Measurements from ENCODE around the gene PPA2.
"Not testable (repeated sequence)": the region's sequence is repeated elsewhere in the genome, so short reads cannot be mapped to it uniquely, and the experiment has no call there.

Gene PPA2

GRCh38 chr4:105433421-105433820 lies 40.4 kb downstream of the PPA2 start:
- Histone ChIP-seq H3K27ac (ENCODE audit: low read length) (no peak overlapping the region), H3K36me3 (ENCODE audit: control insufficient read depth in 2 of 2, insufficient read depth in 2 of 2, low read length in 2 of 2) (peaks cover 13 to 22% of the 10 kb centered on the region in 2 donors), H3K4me3 (ENCODE audit: low read length in 2 of 2) (no peak overlapping the region), H3K27me3 (ENCODE audit: control insufficient read depth in 1 of 2, insufficient read depth in 2 of 2, low read length in 2 of 2) (no peaks in the 10 kb centered on the region), H3K9ac (ENCODE audit: low read length in 2 of 2) (no peak overlapping the region), H3K9me3 (ENCODE audit: control insufficient read depth in 2 of 2, low read length in 2 of 2) (no peaks in the 10 kb centered on the region), H3K4me1 (ENCODE audit: control insufficient read depth, insufficient read depth, low read length) (no peaks in the 10 kb centered on the region)

- H3K9ac ChIP-seq (ENCODE audit: low read length in 2 of 2) = no peak overlapping the region
- peaks cover 10 to 23% of the 10 kb centered on the region in 2 donors for H3K36me3 ChIP-seq (ENCODE audit: control insufficient read depth in 2 of 2, insufficient read depth in 2 of 2, low read length in 2 of 2)
- no peaks in the 10 kb centered on the region for H3K4me1 ChIP-seq (ENCODE audit: control insufficient read depth, insufficient read depth, low read length)
- no peaks in the 10 kb centered on the region for H3K27me3 ChIP-seq (ENCODE audit: control insufficient read depth in 1 of 2, insufficient read depth in 2 of 2, low read length in 2 of 2)
- H3K4me3 ChIP-seq (ENCODE audit: low read length in 2 of 2) = no peak overlapping the region
- H3K9me3 ChIP-seq (ENCODE audit: control insufficient read depth in 2 of 2, low read length in 2 of 2) = no peaks in the 10 kb centered on the region
- H3K27ac ChIP-seq (ENCODE audit: low read length) = no peak overlapping the region
Measured at GRCh38 chr4:105432438-105432837, 41.4 kb downstream of the PPA2 start.

- peaks cover 10 to 15% of the 10 kb centered on the region in 2 donors for H3K36me3 ChIP-seq (ENCODE audit: control insufficient read depth in 2 of 2, insufficient read depth in 2 of 2, low read length in 2 of 2)
- no peaks in the 10 kb centered on the region for H3K4me1 ChIP-seq (ENCODE audit: control insufficient read depth, insufficient read depth, low read length)
- no peaks in the 10 kb centered on the region for H3K27me3 ChIP-seq (ENCODE audit: control insufficient read depth in 1 of 2, insufficient read depth in 2 of 2, low read length in 2 of 2)
- H3K9me3 ChIP-seq (ENCODE audit: control insufficient read depth in 2 of 2, low read length in 2 of 2) = no peaks in the 10 kb centered on the region
- no peak overlapping the region for H3K4me3 ChIP-seq (ENCODE audit: low read length in 2 of 2)
- H3K9ac ChIP-seq (ENCODE audit: low read length in 2 of 2) = no peak overlapping the region
- H3K27ac ChIP-seq (ENCODE audit: low read length) = no peak overlapping the region
Measured at GRCh38 chr4:105430811-105431210, 43.1 kb downstream of the PPA2 start.

GRCh38 chr4:105426187-105426897 lies 47.5 kb downstream of the PPA2 start:
- H3K27me3 ChIP-seq (ENCODE audit: control insufficient read depth in 1 of 2, insufficient read depth in 2 of 2, low read length in 2 of 2) = no peaks in the 10 kb centered on the region
- no peak overlapping the region for H3K4me3 ChIP-seq (ENCODE audit: low read length in 2 of 2)
- no peaks in the 10 kb centered on the region for H3K9me3 ChIP-seq (ENCODE audit: control insufficient read depth in 2 of 2, low read length in 2 of 2)
- no peak overlapping the region for H3K9ac ChIP-seq (ENCODE audit: low read length in 2 of 2)
- H3K27ac ChIP-seq (ENCODE audit: low read length) = no peak overlapping the region
- peaks cover 2 to 16% of the 10 kb centered on the region in 2 donors for H3K36me3 ChIP-seq (ENCODE audit: control insufficient read depth in 2 of 2, insufficient read depth in 2 of 2, low read length in 2 of 2)
- no peaks in the 10 kb centered on the region for H3K4me1 ChIP-seq (ENCODE audit: control insufficient read depth, insufficient read depth, low read length)

- H3K9ac ChIP-seq (ENCODE audit: low read length in 2 of 2) = no peak overlapping the region
- H3K9me3 ChIP-seq (ENCODE audit: control insufficient read depth in 2 of 2, low read length in 2 of 2) = no peaks in the 10 kb centered on the region
- H3K27me3 ChIP-seq (ENCODE audit: control insufficient read depth in 1 of 2, insufficient read depth in 2 of 2, low read length in 2 of 2) = no peaks in the 10 kb centered on the region
- peaks cover 2 to 10% of the 10 kb centered on the region in 2 donors for H3K36me3 ChIP-seq (ENCODE audit: control insufficient read depth in 2 of 2, insufficient read depth in 2 of 2, low read length in 2 of 2)
- no peaks in the 10 kb centered on the region for H3K4me1 ChIP-seq (ENCODE audit: control insufficient read depth, insufficient read depth, low read length)
- no peak overlapping the region for H3K27ac ChIP-seq (ENCODE audit: low read length)
- H3K4me3 ChIP-seq (ENCODE audit: low read length in 2 of 2) = no peak overlapping the region
Measured at GRCh38 chr4:105422207-105422920, 51.5 kb downstream of the PPA2 start.

GRCh38 chr4:105417624-105418023 lies 56.2 kb downstream of the PPA2 start:
- Histone ChIP-seq H3K4me3 (ENCODE audit: low read length in 2 of 2) (no peak overlapping the region), H3K9ac (ENCODE audit: low read length in 2 of 2) (no peak overlapping the region), H3K4me1 (ENCODE audit: control insufficient read depth, insufficient read depth, low read length) (no peaks in the 10 kb centered on the region), H3K36me3 (ENCODE audit: control insufficient read depth in 2 of 2, insufficient read depth in 2 of 2, low read length in 2 of 2) (peaks cover 2 to 5% of the 10 kb centered on the region in 2 donors), H3K27me3 (ENCODE audit: control insufficient read depth in 1 of 2, insufficient read depth in 2 of 2, low read length in 2 of 2) (no peaks in the 10 kb centered on the region), H3K27ac (ENCODE audit: low read length) (no peak overlapping the region), H3K9me3 (ENCODE audit: control insufficient read depth in 2 of 2, low read length in 2 of 2) (no peaks in the 10 kb centered on the region)

GRCh38 chr4:105415281-105415744 lies 58.5 kb downstream of the PPA2 start:
- Histone ChIP-seq H3K9ac (ENCODE audit: low read length in 2 of 2) (no peak overlapping the region), H3K4me1 (ENCODE audit: control insufficient read depth, insufficient read depth, low read length) (no peaks in the 10 kb centered on the region)

GRCh38 chr4:105414316-105414715 lies 59.5 kb downstream of the PPA2 start:
- no peak overlapping the region for H3K27ac ChIP-seq (ENCODE audit: low read length)
- H3K4me1 ChIP-seq (ENCODE audit: control insufficient read depth, insufficient read depth, low read length) = no peaks in the 10 kb centered on the region
- no peak overlapping the region for H3K9ac ChIP-seq (ENCODE audit: low read length in 2 of 2)
- no peak overlapping the region for H3K4me3 ChIP-seq (ENCODE audit: low read length in 2 of 2)
- no peaks in the 10 kb centered on the region for H3K9me3 ChIP-seq (ENCODE audit: control insufficient read depth in 2 of 2, low read length in 2 of 2)
- H3K27me3 ChIP-seq (ENCODE audit: control insufficient read depth in 1 of 2, insufficient read depth in 2 of 2, low read length in 2 of 2) = no peaks in the 10 kb centered on the region
- peaks cover 0 to 5% of the 10 kb centered on the region in 2 donors for H3K36me3 ChIP-seq (ENCODE audit: control insufficient read depth in 2 of 2, insufficient read depth in 2 of 2, low read length in 2 of 2)

More at GRCh38 chr4:105415281-105415744, 58.5 kb downstream of the PPA2 start:
- Histone ChIP-seq H3K27ac (ENCODE audit: low read length) (no peak overlapping the region), H3K36me3 (ENCODE audit: control insufficient read depth in 2 of 2, insufficient read depth in 2 of 2, low read length in 2 of 2) (peaks cover 0 to 5% of the 10 kb centered on the region in 2 donors), H3K4me3 (ENCODE audit: low read length in 2 of 2) (no peak overlapping the region), H3K27me3 (ENCODE audit: control insufficient read depth in 1 of 2, insufficient read depth in 2 of 2, low read length in 2 of 2) (no peaks in the 10 kb centered on the region), H3K9me3 (ENCODE audit: control insufficient read depth in 2 of 2, low read length in 2 of 2) (no peaks in the 10 kb centered on the region)

- H3K9me3 ChIP-seq (ENCODE audit: control insufficient read depth in 2 of 2, low read length in 2 of 2); H3K9ac ChIP-seq (ENCODE audit: low read length in 2 of 2); H3K4me1 ChIP-seq (ENCODE audit: control insufficient read depth, insufficient read depth, low read length); H3K27ac ChIP-seq (ENCODE audit: low read length); H3K4me3 ChIP-seq (ENCODE audit: low read length in 2 of 2); H3K36me3 ChIP-seq (ENCODE audit: control insufficient read depth in 2 of 2, insufficient read depth in 2 of 2, low read length in 2 of 2); H3K27me3 ChIP-seq (ENCODE audit: control insufficient read depth in 1 of 2, insufficient read depth in 2 of 2, low read length in 2 of 2): not testable (repeated sequence)
Measured at GRCh38 chr4:105409135-105409534, 64.7 kb downstream of the PPA2 start.

GRCh38 chr4:105400901-105401677 lies 72.8 kb downstream of the PPA2 start:
- H3K27ac ChIP-seq (ENCODE audit: low read length) = no peak overlapping the region
- H3K27me3 ChIP-seq (ENCODE audit: control insufficient read depth in 1 of 2, insufficient read depth in 2 of 2, low read length in 2 of 2) = no peaks in the 10 kb centered on the region
- H3K9me3 ChIP-seq (ENCODE audit: control insufficient read depth in 2 of 2, low read length in 2 of 2) = no peaks in the 10 kb centered on the region
- peaks cover 3 to 11% of the 10 kb centered on the region in 2 donors for H3K36me3 ChIP-seq (ENCODE audit: control insufficient read depth in 2 of 2, insufficient read depth in 2 of 2, low read length in 2 of 2)
- H3K9ac ChIP-seq (ENCODE audit: low read length in 2 of 2) = no peak overlapping the region
- H3K4me1 ChIP-seq (ENCODE audit: control insufficient read depth, insufficient read depth, low read length) = no peaks in the 10 kb centered on the region
- no peak overlapping the region for H3K4me3 ChIP-seq (ENCODE audit: low read length in 2 of 2)

Data from stomach smooth muscle (tissue), 2 donors.